Spinal cord (tissue), 10 donors: ENCODE measurements around the gene C1orf56. TPM values are rescaled to one million over a fixed set of nuclear protein-coding genes. Genes with fewer than 3 reads are reported as not detected.

Source experiments
- DNase-seq, 6 donors: peaks; one replicate each; pipeline versions ENCODE4 v3.0.0 to v3.0.0-alpha.2; 2013 to 2015; ENCODE audit warnings: low spot score in 6 of 6, low read depth in 4 of 6
- H3K27ac ChIP-seq: one replicate; pipeline ENCODE4 v1.5.1; 2013; ENCODE audit warnings: low read depth, low read length, control low read depth
- H3K27me3 ChIP-seq: one replicate; pipeline ENCODE4 v1.6.1; 2013; ENCODE audit warnings: low read length; ENCODE audit not compliant: control insufficient read depth, insufficient read depth
- H3K36me3 ChIP-seq: one replicate; pipeline ENCODE4 v1.6.1; 2013; ENCODE audit warnings: low read length; ENCODE audit not compliant: control insufficient read depth, insufficient read depth
- H3K4me1 ChIP-seq: one replicate; pipeline ENCODE4 v1.6.1; 2013; ENCODE audit warnings: low read length; ENCODE audit not compliant: control insufficient read depth, insufficient read depth
- H3K4me3 ChIP-seq: one replicate; pipeline ENCODE4 v1.5.1; 2013; ENCODE audit warnings: low read depth, low read length, control low read depth
- H3K9me3 ChIP-seq: one replicate; pipeline ENCODE4 v1.6.1; 2013; ENCODE audit warnings: low read length; ENCODE audit not compliant: control insufficient read depth, insufficient read depth
- WGBS: methylation state at CpG from one replicate; pipeline ENCODE4 v1.1.5; 2013; ENCODE audit warnings: missing lambda C conversion rate; ENCODE audit not compliant: insufficient coverage; 5-methylcytosine and 5-hydroxymethylcytosine counted together
- polyA plus RNA-seq, 2 donors: library from polyadenylated mRNA; unstranded; fragments of 120-200 nt; gene quantifications; one replicate each; pipeline ENCODE4 v1.2.1, GENCODE V29; 2013; ENCODE audit not compliant: insufficient read length in 2 of 2
- total RNA-seq, 2 donors: library from RNA; depleted of rRNA in 1 of 2; stranded (reverse); fragments of 120-200 nt in 1 of 2; fragments of >200 nt in 1 of 2; gene quantifications; one replicate each; pipeline versions ENCODE4 v1.2.3 to v1.2.4, GENCODE V29; 2013 to 2014
- donor health status: healthy.

C1orf56 gene
- total and polyA plus RNA-seq, 4 donors, result 4.1 to 16.9 (median 12.4) TPM

- H3K36me3 ChIP-seq, result peaks cover 12% of the 10 kb centered on the region
- no peaks in the 10 kb centered on the region for H3K9me3 ChIP-seq
- no peaks in the 10 kb centered on the region for H3K27me3 ChIP-seq
- DNase-seq, result peak in 1 of 6 donors; percentile 18
- 40% methylated on average over 1 of the region's 4 CpGs for whole genome bisulfite sequencing
- peaks cover 54% of the 10 kb centered on the region for H3K4me1 ChIP-seq
- H3K27ac ChIP-seq, result peak overlapping the region; percentile 97
- peak overlapping the region; percentile 72 for H3K4me3 ChIP-seq
Observed at GRCh38 chr1:151005729-151006319, 41.7 kb upstream of the C1orf56 start.

- no peaks in the 10 kb centered on the region for H3K9me3 ChIP-seq
- H3K36me3 ChIP-seq, result peaks cover 7% of the 10 kb centered on the region
- WGBS, result 2% methylated on average over 10 of the region's 18 CpGs
- H3K27ac ChIP-seq, result peak within 1 kb of the TSS; percentile 97
- H3K4me1 ChIP-seq, result peaks cover 54% of the 10 kb centered on the region
- H3K27me3 ChIP-seq, result no peaks in the 10 kb centered on the region
- H3K4me3 ChIP-seq, result peak within 1 kb of the TSS; percentile 97
- DNase-seq, result peak in 5 of 6 donors; percentile 62 to 94 (median 64)
Observed at GRCh38 chr1:151006327-151007052, 41.1 kb upstream of the C1orf56 start, which contains the start of gene MINDY1. Gene MINDY1, minus strand, starts transcription at chr1:151006902. Its CDS starts 4,285 bp downstream, at chr1:151002617.

GRCh38 chr1:151007853-151008243 is 39.7 kb upstream of the C1orf56 start:
- WGBS, result 0% methylated on average over 1 of the region's 4 CpGs
- peaks cover 2% of the 10 kb centered on the region for H3K36me3 ChIP-seq
- DNase-seq, result no peak
- peak overlapping the region; percentile 97 for H3K27ac ChIP-seq
- no peaks in the 10 kb centered on the region for H3K27me3 ChIP-seq
- peaks cover 59% of the 10 kb centered on the region for H3K4me1 ChIP-seq
- H3K9me3 ChIP-seq, result no peaks in the 10 kb centered on the region
- peak overlapping the region; percentile 97 for H3K4me3 ChIP-seq

- Histone ChIP-seq H3K27ac (peak within 1 kb of the TSS; percentile 97), H3K36me3 (peaks cover 5% of the 10 kb centered on the region), H3K4me1 (peaks cover 59% of the 10 kb centered on the region), H3K27me3 (no peaks in the 10 kb centered on the region), H3K9me3 (no peaks in the 10 kb centered on the region), H3K4me3 (peak within 1 kb of the TSS; percentile 97)
- peak; percentile 92 to 99 (median 94) for DNase-seq
- under 1% methylated on average over 57 of the region's 69 CpGs for WGBS
Observed at GRCh38 chr1:151008244-151009205, 39.0 kb upstream of the C1orf56 start, which contains the start of gene PRUNE1. Gene PRUNE1, plus strand, starts transcription at chr1:151008449. Its CDS starts 184 bp downstream, at chr1:151008633.

GRCh38 chr1:151009206-151009587 is 38.4 kb upstream of the C1orf56 start:
- Histone ChIP-seq H3K4me1 (peaks cover 56% of the 10 kb centered on the region), H3K27ac (peak overlapping the region; percentile 97), H3K9me3 (no peaks in the 10 kb centered on the region), H3K36me3 (peaks cover 5% of the 10 kb centered on the region), H3K27me3 (no peaks in the 10 kb centered on the region), H3K4me3 (peak overlapping the region; percentile 97)
- no peak for DNase-seq
- 18% methylated on average over 1 of the region's 3 CpGs for WGBS

GRCh38 chr1:151009674-151010345 is 37.7 kb upstream of the C1orf56 start:
- Histone ChIP-seq H3K9me3 (no peaks in the 10 kb centered on the region), H3K4me3 (peak overlapping the region; percentile 97), H3K4me1 (peaks cover 52% of the 10 kb centered on the region), H3K27ac (no peak overlapping the region), H3K27me3 (no peaks in the 10 kb centered on the region), H3K36me3 (peaks cover 5% of the 10 kb centered on the region)
- 100% methylated on average over 1 of the region's 8 CpGs for WGBS
- no peak for DNase-seq

GRCh38 chr1:151010346-151010726 is 37.2 kb upstream of the C1orf56 start:
- no peak for DNase-seq
- H3K27me3 ChIP-seq, result no peaks in the 10 kb centered on the region
- WGBS, result 100% methylated on average over 2 of the region's 3 CpGs
- peaks cover 47% of the 10 kb centered on the region for H3K4me1 ChIP-seq
- H3K9me3 ChIP-seq, result no peaks in the 10 kb centered on the region
- no peak overlapping the region for H3K27ac ChIP-seq
- no peak overlapping the region for H3K4me3 ChIP-seq
- peaks cover 5% of the 10 kb centered on the region for H3K36me3 ChIP-seq

GRCh38 chr1:151011154-151011850 is 36.2 kb upstream of the C1orf56 start:
- H3K4me3 ChIP-seq, result no peak overlapping the region
- peaks cover 5% of the 10 kb centered on the region for H3K36me3 ChIP-seq
- 72% methylated on average over 2 of the region's 4 CpGs for WGBS
- no peak for DNase-seq
- H3K9me3 ChIP-seq, result no peaks in the 10 kb centered on the region
- no peak overlapping the region for H3K27ac ChIP-seq
- no peaks in the 10 kb centered on the region for H3K27me3 ChIP-seq
- peaks cover 44% of the 10 kb centered on the region for H3K4me1 ChIP-seq
